AML-193 (cell line): ENCODE data around the gene PRKAR1A.
A peak's percentile ranks its signal among the peaks of the same experiment; 100 is the strongest.
"Not testable (repeated sequence)": the region's sequence is repeated elsewhere in the genome, so short reads cannot be mapped to it uniquely, and the experiment has no call there.

Experiments
- DNase-seq, 2 experiments: peaks; one replicate each; lab custom pipeline; 2025; lab: John Stamatoyannopoulos, UW

The PRKAR1A gene

DNA sequence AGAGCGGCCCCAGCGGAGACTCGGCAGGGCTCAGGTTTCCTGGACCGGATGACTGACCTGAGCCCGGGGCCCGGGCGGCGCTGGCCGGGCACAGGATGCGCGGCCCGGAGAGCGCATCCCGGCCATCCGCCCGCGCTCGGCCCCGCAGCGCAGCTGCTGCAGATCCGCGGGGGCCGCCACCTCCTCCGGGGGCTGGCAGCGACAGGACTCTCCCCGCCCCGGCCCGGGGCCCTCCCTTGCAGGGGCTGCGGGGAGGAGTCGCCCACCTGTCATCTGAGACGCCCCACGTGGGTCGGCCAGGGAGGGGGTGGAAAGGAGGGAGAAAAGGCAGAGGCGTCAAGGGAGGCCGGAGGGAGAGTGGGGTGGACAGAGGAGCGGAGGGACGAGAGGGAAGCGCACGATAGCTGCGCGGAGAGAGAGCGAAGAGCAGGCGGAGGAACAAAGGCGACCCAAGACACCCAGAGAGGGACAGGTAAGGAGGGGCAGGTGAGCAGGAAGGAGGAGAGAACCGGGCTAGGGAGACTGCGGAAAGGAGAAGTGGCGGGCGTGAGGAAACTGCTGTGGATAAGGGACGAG lies 471 bp upstream of the PRKAR1A start:
- DNase-seq = peak in 1 of 2 experiments; percentile 34

DNA sequence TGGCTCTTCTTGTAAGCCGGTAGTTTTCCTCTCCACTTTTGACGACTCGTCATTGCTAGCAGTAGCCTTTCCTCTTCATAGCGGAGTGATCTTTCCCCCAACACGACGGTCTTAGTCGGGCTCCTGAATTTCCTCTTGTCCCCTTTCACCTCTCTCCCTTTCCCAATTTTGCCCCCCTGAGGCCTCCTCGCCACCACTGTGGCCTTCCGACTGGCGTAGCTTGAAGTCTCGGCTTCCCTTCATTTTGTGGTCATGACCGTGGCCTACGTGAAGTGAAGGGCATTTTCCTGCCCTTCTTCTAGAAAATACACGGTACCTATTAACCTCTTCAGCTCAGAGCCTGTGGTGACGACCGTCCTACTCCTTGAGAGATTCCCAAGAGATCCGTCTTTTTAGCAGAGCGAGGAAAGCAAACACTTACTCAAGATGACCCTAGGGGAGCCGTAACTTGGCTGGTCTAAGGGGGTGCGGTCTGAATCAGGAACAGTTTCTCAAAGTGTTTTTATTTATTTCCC lies 787 bp downstream of the PRKAR1A start:
- DNase-seq = peak; percentile 28 to 35

DNA sequence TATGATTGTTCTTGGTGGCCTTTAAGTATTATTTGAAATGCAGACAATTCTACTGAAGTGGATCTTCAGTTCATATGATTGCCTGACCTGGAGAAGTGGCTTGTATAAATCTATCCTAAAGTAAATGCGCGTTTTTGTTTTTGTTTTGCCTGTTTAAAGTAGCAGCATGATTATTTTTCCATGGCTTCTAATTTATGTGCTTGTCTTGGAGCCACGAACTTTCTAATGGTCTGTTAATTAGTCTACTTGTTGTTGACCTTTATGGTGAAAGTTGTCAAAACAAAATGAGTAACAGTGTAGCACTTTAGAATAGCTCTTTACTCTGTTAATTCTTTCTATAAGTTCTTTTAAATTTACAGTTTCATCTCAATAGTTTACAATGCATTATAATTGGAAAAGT lies 1.7 kb downstream of the PRKAR1A start:
- DNase-seq = no peak

DNA sequence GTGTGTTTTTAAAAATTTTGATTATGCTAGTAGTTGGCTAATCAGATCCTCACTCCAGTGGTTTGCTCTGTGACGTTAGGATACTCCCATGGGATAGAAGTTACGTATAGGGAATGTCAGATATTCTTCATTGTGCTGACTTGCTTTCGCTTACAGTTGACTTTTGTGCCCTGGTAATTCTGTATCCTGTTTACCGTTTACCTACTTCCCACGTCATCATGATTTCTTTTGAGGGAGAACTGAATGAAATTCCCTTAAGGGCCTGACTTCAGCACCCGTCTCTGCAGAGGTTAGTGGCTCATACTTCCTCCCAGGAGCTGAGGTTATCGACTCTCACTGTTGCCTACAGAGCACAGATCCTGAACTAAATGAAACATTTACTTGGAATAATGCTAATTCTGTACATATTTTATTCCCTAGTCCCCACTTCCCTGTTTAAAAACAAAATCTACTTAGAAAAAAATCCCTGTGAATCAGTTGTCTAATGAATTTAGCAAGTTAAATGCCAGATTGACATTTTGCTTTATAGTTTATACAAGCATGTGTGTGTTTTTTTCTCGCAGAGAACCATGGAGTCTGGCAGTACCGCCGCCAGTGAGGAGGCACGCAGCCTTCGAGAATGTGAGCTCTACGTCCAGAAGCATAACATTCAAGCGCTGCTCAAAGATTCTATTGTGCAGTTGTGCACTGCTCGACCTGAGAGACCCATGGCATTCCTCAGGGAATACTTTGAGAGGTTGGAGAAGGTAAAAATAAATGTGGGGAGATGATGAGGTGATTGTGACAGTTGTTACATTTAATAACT lies 2.8 kb downstream of the PRKAR1A start:
- DNase-seq = no peak

DNA sequence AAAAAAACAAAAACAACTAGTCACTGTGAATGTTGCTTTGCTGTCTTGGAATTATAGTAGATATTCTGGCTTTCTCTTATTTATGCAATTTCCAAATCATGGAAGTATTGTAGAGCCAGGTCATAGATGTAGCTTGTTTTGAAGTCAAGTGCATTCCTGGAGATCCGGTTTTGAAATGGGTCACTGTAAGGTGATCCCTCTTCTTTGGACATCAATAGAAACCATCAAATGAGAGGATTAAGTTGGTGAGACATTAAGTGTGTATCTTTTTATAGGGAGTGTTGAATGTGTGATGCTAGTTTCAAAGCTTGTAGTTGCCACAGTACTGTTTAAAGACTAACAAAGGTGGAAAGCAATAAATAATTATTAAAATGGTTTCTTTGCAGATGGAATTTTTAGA lies 4.5 kb downstream of the PRKAR1A start:
- DNase-seq = no peak

DNA sequence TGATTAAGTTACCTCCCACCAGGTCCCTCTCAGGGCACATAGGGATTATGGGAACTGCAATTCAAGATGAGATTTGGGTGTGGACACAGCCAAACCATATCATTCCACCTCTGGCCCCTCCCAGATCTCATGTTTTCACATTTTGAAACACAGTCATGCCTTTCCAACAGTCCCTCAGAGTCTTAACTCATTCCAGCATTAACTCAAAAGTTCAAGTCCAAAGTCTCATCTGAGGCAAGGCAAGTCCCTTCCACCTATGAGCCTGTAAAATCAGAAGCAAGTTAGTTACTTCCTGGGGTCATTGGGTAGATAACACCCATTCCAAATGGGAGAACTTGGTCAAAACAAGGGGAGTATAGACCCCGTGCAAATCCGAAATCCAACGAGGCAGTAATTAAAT lies 5.4 kb downstream of the PRKAR1A start:
- not testable (repeated sequence) for DNase-seq

DNA sequence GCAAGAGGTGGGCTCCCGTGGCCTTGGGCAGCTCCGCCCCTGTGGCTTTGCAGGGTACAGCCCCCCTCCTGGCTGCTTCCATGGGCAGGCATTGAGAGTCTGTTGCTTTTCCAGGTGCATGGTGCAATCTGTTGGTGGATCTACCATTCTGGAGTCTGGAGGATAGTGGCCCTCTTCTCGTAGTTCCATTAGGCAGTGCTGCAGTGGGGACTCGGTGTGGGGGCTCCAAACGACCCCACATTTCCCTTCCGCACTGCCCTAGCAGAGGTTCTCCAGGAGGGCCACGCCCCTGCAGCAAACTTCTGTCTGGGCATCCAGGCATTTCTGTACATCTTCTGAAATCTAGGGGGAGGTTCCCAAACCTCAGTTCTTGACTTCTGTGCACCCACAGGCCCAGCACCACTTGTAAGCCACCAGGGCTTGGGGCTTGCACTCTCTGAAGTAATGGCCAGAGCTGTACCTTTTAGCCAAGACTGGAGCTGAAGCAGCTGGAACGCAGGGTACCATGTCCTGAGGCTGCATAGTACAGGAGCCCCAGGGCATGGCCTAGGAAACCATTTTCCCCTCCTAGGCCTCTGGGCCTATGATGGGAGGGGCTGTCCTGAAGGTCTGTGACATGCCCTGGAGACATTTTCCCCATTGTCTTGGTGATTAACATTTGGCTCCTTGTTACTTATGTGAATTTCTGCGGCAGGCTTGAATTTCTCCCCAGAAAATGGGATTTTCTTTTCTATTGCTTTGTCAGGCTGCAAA lies 6.0 kb downstream of the PRKAR1A start:
- no peak for DNase-seq

DNA sequence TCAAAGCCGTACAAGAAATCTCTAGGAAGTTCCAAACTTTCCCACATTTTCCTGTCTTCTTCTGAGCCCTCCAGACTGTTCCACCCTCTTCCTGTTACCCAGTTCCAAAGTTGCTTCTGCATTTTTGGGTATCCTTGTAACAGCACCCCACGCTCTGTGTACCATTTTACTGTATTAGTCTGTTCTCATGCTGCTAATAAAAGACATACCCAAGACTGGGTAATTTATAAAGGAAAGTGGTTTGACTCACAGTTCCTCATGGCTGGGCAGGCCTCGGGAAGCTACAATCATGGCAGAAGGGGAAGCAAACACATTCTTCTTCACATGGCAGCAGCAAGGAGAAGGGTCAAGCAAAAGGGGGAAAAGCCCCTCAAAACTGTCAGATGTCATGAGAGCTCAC lies 6.8 kb downstream of the PRKAR1A start:
- DNase-seq = not testable (repeated sequence)

DNA sequence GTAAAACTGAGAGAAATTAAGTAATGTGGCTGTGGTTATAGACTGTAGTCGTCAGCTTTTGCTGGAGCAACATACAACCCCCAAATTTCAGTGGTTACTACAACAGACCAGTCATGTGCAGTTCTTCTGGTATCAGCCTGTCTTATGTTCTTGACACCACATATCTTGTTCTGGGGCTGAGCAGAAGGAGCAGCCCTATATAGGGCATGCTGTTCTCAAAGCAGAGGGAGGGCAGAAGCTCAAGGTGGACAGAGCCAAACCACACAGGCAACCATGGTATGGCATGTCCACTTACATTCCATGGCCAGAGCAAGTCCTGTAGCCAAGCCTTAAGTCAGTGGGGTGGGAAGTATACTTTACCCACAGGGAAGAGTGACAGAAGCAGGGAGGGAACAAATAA lies 7.7 kb downstream of the PRKAR1A start:
- no peak for DNase-seq

DNA sequence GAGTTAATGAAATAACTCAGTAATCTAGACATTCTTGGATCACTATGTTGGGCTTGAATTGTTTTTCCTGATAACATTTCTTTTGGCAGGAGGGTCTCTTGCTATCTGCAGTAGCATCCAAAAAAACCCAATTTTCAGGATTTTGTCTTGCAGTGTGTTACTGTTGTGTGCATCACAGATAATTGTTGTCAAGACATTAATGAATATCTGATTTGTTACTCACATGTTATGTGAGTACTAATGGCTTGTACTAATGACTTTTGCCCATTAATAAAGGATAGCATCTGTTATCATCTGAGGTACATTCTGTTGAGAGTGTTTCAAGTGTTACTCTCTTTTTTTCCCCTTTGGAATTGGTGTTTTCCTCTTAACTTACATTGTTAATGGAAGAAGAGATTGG lies 10.0 kb downstream of the PRKAR1A start:
- DNase-seq = no peak

DNA sequence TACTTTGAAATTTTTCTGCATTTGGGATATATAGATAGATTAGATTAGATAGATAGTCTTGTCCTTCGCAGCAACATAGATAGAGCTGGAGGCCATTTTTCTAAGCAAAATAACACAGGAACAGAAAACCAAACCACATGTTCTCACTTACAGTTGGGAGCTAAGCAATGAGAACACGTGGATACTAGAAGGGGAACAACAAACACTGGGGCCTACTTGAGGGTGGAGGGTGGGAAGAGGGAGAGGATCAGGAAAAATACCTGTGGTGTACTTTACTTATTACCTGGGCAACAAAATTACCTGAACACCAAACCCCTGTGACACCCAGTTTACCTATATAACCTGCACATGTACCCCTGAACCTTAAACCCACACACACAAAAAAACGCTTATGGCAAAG lies 14.3 kb downstream of the PRKAR1A start:
- DNase-seq = no peak

DNA sequence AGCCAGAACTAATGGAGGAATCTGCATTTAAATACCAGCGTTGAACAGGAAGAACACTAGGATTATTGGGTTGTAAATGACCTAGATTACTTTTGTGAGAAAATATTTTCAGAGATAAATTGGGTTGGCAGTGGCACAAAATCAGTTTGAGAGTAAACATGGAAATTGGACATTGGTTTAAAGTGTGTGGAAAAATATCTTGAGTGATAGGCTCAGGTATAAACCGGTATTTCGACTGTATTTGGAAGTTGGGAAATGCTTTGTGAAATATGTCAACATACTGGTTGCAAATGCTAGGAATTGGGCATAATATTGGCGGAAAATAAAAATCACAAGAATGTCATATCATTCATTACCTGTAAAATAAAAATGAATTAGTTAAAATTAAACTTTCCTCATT lies 15.1 kb downstream of the PRKAR1A start:
- no peak for DNase-seq

DNA sequence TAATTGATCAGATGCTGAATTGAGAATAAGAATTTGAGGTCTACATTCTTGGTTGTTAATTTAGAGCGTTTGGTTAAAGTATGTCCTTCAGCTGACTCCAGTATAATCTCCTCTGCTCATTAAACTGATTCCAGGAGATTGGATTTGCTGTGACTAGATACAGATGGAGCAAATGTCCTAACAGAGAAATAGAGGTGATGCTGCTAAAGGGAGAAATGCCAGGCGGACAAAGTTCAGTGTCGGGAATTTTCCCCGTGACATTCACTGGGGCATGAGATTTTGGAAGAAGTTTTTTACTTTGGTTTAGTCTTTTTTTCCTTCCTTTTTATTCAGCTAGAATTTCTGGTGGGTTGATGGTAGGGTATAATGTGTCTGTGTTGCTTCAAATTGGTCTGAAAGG lies 19.0 kb downstream of the PRKAR1A start:
- DNase-seq = no peak

DNA sequence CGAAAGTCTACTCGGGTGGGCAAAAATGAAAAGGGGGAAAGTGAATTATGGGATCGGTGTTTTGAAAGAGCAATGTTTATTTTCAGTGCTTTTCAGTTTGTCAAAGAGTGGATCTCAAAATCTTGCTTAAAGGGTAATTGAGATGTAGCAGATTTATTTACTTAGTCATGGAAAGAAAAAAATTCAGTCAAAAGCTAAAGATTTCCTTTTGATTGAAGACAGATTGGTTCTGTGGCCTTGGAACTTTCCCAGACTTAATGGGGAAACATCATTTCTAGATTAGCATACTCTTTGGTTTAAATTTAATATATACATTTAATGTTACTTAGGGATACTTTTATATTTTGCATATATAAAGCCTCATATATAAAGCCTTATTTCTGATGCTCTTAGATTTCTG lies 20.6 kb downstream of the PRKAR1A start:
- no peak for DNase-seq

DNA sequence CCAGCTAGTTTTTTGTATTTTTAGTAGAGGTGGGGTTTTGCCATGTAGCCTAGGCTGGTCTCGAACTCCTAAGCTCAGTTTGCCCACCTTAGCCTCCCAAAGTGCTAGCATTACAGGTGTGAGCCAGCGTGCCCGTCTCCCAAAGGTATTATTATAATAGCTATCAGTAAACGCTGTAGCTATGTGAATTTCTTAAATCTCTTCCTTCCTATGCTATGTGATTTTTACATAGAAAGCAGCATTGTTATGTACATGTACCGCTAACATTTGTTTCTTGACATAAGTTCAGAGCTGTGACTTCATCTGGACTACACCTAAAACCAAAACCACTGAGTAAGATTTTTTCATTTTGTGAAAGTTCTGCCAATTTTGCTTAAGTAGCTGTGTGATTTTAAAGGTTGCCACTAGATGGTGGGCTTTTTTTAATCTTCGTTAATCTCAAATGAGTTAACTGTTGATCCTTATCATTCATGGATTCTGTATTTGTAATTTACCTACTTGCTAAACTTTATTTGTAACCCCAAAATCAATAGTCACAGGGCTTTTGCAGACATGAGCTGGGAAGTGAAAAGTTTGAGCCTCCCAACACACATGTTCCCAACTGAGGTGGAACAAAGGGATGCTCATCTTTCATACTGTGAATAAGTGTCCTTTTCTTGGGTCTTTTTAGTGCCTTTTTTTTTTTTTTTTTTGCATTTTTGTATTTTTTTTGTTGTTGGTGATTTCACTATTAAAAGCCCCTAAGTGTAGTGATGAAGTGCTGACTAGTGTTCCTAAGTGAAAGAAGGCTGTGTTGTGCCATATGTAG lies 21.9 kb downstream of the PRKAR1A start:
- peak in 1 of 2 experiments; percentile 26 for DNase-seq

DNA sequence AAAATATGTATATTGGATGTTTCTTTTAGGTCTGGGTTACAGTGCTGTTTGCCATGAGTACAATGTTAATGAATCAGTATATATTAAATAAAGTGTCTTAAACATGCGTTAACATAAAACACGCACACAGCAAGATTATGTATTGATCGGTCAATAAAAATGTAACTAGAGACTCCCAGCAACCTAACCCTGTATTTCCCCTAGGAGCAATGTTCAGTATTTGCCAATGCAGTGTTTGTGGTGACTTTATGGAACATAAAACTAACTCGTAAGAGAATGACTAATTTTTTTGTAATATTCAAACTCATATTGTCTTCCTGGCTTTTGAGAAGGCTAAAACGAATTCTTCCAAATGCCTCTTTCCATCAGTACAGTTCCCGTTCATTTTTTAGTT lies 22.5 kb downstream of the PRKAR1A start:
- no peak for DNase-seq

DNA sequence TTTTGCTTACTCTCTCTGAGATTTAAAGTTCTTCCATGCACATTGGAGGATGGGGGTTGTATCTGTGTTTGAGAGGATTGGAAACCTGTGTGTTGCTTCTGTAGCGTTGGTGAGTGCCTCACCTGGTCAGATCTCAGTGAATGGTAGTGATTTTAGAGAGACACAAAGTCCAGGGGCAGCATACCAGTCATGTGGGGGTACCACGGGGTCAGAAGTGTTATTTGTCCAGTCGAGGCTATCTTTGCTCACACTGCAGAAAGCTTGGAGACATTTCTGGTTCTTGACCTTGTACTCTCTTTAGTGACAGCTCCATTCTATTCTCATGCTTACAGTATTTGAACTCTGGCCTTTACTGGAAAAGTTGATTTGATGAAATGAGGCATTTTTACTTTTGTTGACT lies 23.7 kb downstream of the PRKAR1A start:
- no peak for DNase-seq

DNA sequence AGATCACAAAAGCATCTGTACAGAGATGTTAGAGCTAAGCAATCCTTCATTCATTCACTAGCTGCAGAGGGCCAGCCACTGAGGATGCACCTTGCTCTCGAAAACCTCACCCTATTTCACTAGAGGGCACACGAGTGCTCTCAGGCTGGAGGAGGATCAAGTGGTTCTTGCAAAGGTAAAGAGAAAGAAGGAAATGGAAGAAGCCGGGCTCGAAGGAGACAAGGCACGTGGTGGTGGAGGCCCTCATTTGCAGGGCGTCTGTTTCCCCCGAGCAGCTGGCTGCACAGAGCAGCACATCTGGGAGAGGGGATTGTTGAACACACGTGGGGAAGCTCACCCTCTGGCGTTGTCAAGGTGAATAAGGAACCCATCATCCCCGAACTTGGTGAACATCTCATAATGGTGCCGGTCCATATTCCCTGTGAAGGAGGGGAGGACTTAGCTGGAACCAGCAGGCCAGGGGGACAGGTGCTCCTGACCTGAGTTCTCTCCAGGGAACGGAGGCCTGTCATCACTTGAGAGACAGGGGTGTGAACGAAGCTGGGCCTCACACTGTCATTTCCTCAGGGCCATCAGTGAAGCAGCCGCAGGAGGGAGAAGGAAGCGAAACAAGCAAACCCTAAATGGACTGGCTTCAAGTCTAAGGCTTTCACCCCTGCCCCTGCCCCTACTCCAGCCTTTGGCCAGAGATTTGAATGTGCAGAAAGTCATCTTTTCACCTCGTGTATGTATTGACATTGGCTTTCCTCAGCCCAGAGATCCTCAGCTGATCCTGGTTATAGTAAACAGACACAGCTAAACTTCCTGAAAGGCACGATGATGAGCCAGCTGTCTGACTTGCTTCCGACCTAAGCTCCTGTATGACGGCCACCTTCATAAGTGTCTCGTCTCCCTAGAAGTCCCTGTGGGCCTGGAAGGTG lies 27.6 kb downstream of the PRKAR1A start:
- no peak for DNase-seq

DNA sequence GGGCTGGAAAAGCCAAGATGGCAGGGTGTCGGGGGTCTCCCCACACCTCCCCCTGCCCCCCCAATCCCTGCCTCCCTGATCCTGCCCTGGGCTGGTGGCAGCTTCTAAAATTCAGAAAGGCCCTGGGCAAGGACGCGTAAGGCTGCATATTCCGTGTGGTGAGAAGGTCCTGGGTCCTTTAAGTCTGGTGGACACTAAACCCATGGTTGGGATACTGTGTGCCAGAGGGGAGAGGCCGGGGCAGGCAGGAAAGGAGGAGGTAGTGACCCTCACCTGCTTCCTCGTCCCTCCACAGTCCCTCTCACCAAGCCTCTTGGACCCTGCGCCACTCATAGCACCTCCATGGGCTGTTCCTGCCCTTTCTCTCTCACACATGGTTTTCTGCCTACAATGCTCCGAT lies 28.8 kb downstream of the PRKAR1A start:
- DNase-seq = no peak

DNA sequence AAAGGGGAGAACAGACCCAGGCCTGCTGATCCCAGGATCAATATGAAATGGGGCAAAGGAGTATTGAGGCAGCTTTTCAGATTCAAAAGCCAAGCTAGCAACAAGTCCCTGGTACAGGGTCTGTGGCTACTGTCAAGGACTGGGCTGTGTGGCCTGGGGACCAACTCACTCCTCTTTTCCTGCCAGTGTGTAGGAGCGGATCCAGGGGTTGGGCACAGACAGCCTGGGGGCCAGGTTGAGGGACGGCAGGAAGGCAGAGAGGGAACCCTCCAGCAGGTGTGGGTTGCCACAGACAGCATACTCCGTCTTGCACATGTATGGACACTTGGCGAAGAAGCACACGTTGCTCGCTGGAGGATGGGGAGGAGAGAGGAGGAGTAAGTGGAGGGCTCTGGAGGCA lies 29.6 kb downstream of the PRKAR1A start:
- no peak for DNase-seq
